Skeletal muscle satellite cell (primary cell): ENCODE data around the gene E4F1. TPM values are rescaled to one million over a fixed set of nuclear protein-coding genes. Genes with fewer than 3 reads are reported as not detected.

Experiments
- H3K27me3 ChIP-seq: 2 replicates; pipeline ENCODE4 v1.7.0; 2013; ENCODE audit warnings: low read length; ENCODE audit not compliant: control insufficient read depth, insufficient read depth
- H3K36me3 ChIP-seq: 2 replicates; pipeline ENCODE4 v1.7.0; 2013; ENCODE audit warnings: mild to moderate bottlenecking, control low read depth, low read length; ENCODE audit not compliant: insufficient read depth
- H3K4me1 ChIP-seq: 2 replicates; pipeline ENCODE4 v1.7.0; 2013; ENCODE audit warnings: low read length; ENCODE audit not compliant: control insufficient read depth, insufficient read depth
- H3K4me2 ChIP-seq: 2 replicates; pipeline ENCODE4 v1.7.0; 2013; ENCODE audit warnings: mild to moderate bottlenecking, low read length
- H3K4me3 ChIP-seq: 2 replicates; pipeline ENCODE4 v1.7.0; 2013; ENCODE audit warnings: low read length
- H3K9ac ChIP-seq: 2 replicates; pipeline ENCODE4 v1.7.0; 2013; ENCODE audit warnings: mild to moderate bottlenecking, low read depth, low read length, moderate library complexity
- H3K9me3 ChIP-seq: replicated peaks from 2 replicates; pipeline ENCODE4 v1.7.0; 2013; ENCODE audit warnings: mild to moderate bottlenecking, control low read depth, low read length
- small RNA-seq: library from RNA; depleted of rRNA; stranded (forward); fragments of <200 nt; gene quantifications from one replicate; pipeline ENCODE3, GENCODE V24; 2012

Gene E4F1

DNA sequence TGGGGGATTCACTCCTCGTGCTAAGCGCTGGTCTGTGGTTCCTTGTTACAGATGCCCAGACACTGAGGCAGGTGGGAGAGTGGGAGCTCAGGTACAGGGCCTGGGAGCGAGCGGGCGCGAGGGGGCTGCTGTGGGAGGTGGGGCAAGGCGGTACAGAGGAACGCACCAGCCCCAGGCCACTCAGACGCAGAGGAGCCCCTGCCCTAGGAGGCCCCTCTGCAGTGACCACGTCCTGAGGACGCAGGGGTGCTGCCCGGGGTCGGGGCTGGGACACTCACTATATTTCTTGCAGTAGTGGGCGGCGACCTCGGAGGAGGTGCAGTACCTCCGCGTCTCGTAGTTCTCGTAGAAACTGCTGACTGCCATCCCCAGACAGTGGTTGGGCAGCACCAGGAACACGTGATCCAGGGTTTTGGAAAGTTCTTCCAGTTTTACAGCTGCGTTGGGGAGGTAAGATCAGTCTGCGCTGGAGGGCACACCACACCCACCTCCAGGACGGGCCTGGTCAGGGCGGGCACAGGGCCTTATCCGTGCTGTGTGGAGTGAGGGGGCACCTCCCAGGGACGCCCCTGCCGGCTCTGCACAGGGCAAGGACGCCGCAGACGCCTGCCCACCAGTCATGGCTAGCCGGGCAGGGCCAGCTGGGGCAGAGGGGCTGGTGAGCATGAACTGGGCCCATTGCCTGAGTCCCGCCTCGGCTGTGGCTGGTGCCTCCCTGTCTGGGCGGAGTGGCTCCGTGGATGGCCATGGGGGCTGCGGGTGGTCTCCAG is 60.8 kb downstream of the E4F1 start:
- H3K4me3 ChIP-seq, result no peak overlapping the region
- peaks cover 7% of the 10 kb centered on the region for H3K27me3 ChIP-seq
- no peaks in the 10 kb centered on the region for H3K9me3 ChIP-seq
- H3K36me3 ChIP-seq, result no peaks in the 10 kb centered on the region
- no peak overlapping the region for H3K9ac ChIP-seq
- H3K4me1 ChIP-seq, result no peaks in the 10 kb centered on the region
- H3K4me2 ChIP-seq, result no peak overlapping the region

DNA sequence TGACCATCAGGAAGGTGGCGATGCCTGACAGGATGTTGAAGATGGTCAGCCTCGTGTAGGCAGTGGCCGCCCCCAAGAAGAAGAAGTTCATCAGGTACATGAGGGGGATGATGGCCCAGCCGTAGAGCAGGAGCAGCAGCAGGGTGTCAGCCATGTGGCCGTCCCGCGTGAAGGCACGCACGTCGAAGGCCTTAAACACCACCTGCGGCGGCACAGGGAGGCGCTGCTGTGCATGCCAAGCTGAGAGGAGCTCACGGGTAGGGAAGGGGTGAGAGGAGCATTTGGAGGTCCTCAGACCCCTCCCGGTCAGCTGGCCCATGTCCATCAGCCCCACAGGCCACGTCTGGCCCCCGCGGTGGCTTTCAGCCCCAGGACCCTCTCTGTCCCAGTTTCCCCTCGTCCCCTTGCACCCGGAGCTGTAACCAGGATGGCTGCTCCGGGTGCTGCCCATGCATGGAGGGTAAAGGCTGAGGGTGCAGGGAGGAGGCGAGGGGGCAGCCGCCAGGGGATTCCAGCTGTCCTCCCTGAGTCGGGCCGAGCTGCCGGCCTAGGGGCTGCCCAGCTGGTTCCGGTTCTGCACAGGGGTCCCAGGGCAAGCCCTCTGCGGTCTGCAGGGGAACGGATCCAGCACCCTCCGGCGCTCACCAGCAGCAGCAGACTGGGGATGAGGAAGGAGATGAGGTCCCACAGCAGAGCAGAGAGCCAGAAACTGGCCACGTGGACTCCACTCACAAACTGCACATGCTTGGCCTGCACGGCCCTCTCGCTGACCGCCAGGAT is 61.6 kb downstream of the E4F1 start:
- Histone ChIP-seq H3K36me3 (no peaks in the 10 kb centered on the region), H3K4me3 (no peak overlapping the region), H3K4me2 (no peak overlapping the region), H3K4me1 (no peaks in the 10 kb centered on the region), H3K9ac (no peak overlapping the region), H3K9me3 (no peaks in the 10 kb centered on the region), H3K27me3 (peaks cover 7% of the 10 kb centered on the region)

Small RNA genes within 50 kb of the gene (small RNA-seq; reads per million reads assigned to genes)
- not detected for gene MIR3677
- not detected for gene MIR4717
